Mesodermal cell (in vitro differentiated cells): Measurements from ENCODE around the gene ANKS4B.
"Not testable (repeated sequence)": the region's sequence is repeated elsewhere in the genome, so short reads cannot be mapped to it uniquely, and the experiment has no call there.

Source experiments
- H3K27ac ChIP-seq: 2 replicates; pipeline ENCODE4 v1.7.0; 2013; ENCODE audit warnings: mild to moderate bottlenecking, low read depth, low read length, moderate library complexity; ENCODE audit not compliant: severe bottlenecking
- H3K36me3 ChIP-seq: 2 replicates; pipeline ENCODE4 v1.7.1; 2013; ENCODE audit warnings: mild to moderate bottlenecking, low read length, moderate library complexity; ENCODE audit not compliant: control insufficient read depth, insufficient read depth
- H3K4me1 ChIP-seq: one replicate; pipeline ENCODE4 v1.7.1; 2013; ENCODE audit warnings: mild to moderate bottlenecking, low read length; ENCODE audit not compliant: insufficient read depth, control insufficient read depth, poor library complexity, severe bottlenecking
- H3K4me3 ChIP-seq: 2 replicates; pipeline ENCODE4 v1.7.0; 2013; ENCODE audit warnings: low read length, control low read depth, mild to moderate bottlenecking; ENCODE audit not compliant: insufficient read depth, poor library complexity, severe bottlenecking; ENCODE audit errors: extremely low read depth
- H3K9me3 ChIP-seq: 2 replicates; pipeline ENCODE4 v1.7.1; 2013; ENCODE audit warnings: mild to moderate bottlenecking, low read length, moderate library complexity; ENCODE audit not compliant: control insufficient read depth
- WGBS, 2 experiments: methylation state at CpG; one replicate each; pipeline ENCODE4 v1.1.5; 2013; ENCODE audit warnings: missing lambda C conversion rate in 2 of 2; ENCODE audit not compliant: insufficient coverage in 2 of 2; 5-methylcytosine and 5-hydroxymethylcytosine counted together

The ANKS4B gene

DNA sequence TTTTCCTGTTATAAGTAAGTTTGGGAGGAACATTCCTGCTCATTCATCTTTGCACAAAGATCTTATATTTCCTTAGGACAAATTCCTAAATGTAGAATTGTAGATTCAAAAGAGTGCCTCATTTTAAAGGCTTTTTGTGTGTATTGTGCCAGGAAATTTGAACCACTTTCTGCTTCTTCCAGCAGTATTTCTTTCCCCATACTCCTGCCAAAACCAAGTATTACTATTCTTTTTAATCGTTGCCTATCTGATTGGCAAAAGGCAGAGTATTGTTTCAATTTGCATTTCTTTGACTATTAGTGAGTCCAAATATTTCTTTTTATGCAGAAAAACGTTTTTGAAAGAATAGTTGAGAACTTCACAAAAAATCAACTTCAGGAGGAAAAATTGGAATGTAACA, 9.3 kb downstream of the ANKS4B start:
- Histone ChIP-seq H3K9me3 (no peaks in the 10 kb centered on the region), H3K36me3 (no peaks in the 10 kb centered on the region), H3K4me1 (no peaks in the 10 kb centered on the region), H3K4me3 (no peak overlapping the region), H3K27ac (no peak overlapping the region)
- no CpG with 5 or more reads among the region's 2 CpGs for WGBS, 2 experiments

DNA sequence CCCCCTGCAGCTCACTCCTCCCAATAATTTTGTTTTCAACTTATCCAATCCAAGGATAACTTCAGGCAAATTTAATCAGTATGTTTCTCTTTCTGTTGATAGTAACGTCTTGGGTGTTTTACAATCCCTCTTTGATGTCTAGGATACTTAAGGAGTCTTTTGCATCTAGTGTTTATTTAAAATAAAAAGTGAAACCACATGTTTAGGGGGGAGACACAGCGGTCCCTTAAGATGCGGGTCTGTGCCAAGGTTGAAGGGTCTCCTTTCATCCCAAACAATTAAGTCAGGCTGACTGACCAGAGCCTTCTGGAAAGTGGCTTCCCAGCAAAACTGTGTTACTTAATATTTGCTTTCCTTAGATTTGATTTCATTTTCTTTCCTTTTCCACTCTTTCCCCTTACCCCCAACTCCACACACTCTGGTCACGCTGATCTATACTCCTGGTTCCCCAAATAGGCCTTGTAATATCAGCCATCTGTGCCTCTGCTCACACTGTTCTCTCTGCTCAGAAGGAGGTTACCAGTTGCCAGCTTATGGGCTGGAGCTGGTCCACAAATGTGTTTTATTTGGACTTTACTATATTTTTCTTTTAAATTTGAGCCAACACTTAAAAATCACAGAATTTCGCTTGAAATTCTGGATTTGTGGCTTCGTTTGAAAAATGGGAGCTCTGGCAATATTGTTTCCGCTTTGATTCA, 11.2 kb downstream of the ANKS4B start:
- Histone ChIP-seq H3K36me3 (no peaks in the 10 kb centered on the region), H3K27ac (no peak overlapping the region), H3K4me3 (no peak overlapping the region), H3K4me1 (no peaks in the 10 kb centered on the region), H3K9me3 (no peaks in the 10 kb centered on the region)
- 80 to 91% methylated on average over 3 to 5 of the region's 7 CpGs for WGBS, 2 experiments

DNA sequence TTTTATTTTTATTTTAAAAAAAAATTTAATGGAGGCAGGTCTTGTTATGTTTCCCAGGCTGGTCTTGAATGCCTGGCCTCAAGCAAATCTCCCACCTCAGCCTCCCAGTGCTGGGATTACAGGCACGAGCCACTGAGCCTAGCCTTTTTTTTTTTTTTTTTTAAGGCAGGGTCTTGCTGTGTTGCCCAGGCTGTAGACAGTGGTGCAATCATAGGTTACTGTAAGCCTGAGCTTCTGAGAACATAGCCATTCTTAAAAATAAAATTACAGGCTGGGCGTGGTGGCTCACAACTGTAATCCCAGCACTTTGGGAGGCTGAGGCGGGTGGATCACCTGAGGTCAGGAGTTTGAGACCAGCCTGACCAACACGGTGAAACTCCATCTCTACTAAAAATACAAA, 14.7 kb downstream of the ANKS4B start:
- H3K27ac ChIP-seq, H3K36me3 ChIP-seq, H3K9me3 ChIP-seq, H3K4me3 ChIP-seq, H3K4me1 ChIP-seq: not testable (repeated sequence)
- 85 to 100% methylated on average over 2 to 3 of the region's 4 CpGs for WGBS, 2 experiments

DNA sequence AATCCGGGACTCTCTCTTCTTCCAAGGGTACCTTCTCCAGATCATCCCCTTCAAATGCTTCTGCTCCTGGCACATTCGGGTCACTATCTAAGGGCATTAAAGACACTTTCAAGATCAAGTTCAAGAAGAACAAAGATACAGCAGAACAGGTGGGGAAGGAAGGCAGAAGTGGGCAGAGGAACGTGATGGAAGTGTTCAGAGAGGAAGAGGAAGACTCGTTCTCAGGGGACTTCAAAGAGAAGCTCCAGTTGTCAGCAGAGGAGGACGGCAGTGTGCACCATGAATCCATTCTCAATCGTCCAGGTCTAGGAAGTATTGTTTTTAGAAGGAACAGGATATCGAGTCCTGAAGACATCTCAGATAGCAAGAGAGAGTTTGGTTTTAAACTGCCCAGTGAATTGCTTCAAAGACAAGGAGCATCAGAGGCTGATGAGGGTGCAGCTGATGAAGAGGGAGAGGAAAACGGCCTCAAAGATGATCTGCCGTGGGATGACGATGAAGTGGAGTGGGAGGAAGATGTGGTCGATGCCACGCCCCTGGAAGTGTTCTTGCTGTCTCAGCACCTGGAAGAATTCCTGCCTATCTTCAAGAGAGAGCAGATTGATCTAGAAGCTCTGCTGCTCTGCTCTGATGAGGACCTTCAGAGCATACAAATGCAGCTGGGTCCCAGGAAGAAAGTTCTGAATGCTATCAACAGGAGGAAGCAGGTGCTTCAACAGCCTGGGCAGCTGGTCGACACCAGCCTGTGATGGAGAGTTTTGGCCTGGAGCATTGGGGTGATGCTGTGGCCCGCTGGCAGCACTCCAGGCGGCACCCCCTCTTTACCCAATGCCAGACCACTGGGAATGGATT, 16.8 kb downstream of the ANKS4B start:
- no peaks in the 10 kb centered on the region for H3K36me3 ChIP-seq
- H3K4me1 ChIP-seq, result no peaks in the 10 kb centered on the region
- no peaks in the 10 kb centered on the region for H3K9me3 ChIP-seq
- no peak overlapping the region for H3K27ac ChIP-seq
- no peak overlapping the region for H3K4me3 ChIP-seq
- 87 to 91% methylated on average over 14 of the region's 15 CpGs for WGBS, 2 experiments

DNA sequence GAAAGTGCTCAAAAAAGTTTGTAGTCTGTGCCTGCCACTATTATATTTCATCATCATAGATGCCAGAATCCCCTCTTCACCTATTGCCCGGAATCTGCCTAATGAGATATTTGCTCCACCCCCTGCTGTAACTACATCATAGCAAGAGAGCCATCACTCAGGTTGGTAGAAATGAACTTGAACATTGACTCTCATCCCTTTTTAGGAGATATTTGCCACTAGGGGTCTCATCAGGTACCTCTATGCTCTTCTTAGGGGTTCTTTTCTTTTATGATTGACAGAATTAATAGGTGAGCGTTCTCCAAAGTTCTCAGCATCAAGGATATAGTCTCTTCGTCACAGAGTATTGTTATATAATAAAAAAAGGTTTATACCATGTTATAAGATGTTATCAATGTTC, 20.0 kb downstream of the ANKS4B start:
- no CpG with 5 or more reads among the region's 3 CpGs for WGBS, 2 experiments
- Histone ChIP-seq H3K4me1 (no peaks in the 10 kb centered on the region), H3K9me3 (no peaks in the 10 kb centered on the region), H3K4me3 (no peak overlapping the region), H3K36me3 (no peaks in the 10 kb centered on the region), H3K27ac (no peak overlapping the region)

DNA sequence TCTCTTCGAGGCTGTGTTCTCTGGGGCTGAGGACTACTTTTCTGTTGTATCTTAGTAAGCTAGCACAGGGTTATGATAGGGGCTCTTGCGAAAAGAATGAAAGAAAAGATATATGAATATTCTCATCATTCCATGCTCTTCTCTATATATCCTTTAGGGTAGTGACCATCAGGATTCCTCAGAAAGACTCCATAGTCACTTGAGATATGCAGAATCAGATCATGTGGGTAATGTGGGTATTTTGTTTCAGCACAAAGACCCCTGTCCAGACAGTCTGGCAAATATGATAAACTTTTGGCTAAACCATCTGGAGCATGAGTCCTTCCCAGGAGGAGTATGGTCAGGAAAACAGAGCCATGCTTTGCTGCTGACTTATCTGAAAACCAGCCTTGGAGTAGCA, 23.1 kb downstream of the ANKS4B start:
- H3K27ac ChIP-seq, result no peak overlapping the region
- H3K4me1 ChIP-seq, result no peaks in the 10 kb centered on the region
- H3K36me3 ChIP-seq, result no peaks in the 10 kb centered on the region
- no peak overlapping the region for H3K4me3 ChIP-seq
- WGBS, 2 experiments, result no CpG with 5 or more reads among the region's 2 CpGs
- H3K9me3 ChIP-seq, result no peaks in the 10 kb centered on the region

DNA sequence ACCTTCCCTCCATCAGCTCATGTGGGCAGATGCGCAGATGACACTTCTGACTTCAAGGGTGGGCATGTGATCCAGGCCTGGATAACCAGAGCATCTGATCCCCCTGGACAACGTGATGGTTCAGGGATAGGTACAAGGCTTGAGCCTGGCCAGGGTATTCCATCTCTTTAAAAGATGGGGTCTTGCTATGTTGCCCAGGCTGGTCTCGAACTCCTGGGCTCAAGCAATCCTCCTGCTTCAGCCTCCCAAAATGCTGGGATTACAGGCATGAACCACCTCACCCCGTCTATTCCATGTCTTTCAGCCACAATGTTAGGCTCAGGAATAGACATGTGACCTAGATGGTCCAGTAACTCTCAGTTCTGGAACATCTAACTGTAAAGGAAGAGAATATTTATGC, 23.8 kb downstream of the ANKS4B start:
- WGBS, 2 experiments, result 84 to 91% methylated on average over 2 to 3 of the region's 4 CpGs
- H3K9me3 ChIP-seq, result no peaks in the 10 kb centered on the region
- H3K36me3 ChIP-seq, result no peaks in the 10 kb centered on the region
- H3K27ac ChIP-seq, result no peak overlapping the region
- no peak overlapping the region for H3K4me3 ChIP-seq
- no peaks in the 10 kb centered on the region for H3K4me1 ChIP-seq

DNA sequence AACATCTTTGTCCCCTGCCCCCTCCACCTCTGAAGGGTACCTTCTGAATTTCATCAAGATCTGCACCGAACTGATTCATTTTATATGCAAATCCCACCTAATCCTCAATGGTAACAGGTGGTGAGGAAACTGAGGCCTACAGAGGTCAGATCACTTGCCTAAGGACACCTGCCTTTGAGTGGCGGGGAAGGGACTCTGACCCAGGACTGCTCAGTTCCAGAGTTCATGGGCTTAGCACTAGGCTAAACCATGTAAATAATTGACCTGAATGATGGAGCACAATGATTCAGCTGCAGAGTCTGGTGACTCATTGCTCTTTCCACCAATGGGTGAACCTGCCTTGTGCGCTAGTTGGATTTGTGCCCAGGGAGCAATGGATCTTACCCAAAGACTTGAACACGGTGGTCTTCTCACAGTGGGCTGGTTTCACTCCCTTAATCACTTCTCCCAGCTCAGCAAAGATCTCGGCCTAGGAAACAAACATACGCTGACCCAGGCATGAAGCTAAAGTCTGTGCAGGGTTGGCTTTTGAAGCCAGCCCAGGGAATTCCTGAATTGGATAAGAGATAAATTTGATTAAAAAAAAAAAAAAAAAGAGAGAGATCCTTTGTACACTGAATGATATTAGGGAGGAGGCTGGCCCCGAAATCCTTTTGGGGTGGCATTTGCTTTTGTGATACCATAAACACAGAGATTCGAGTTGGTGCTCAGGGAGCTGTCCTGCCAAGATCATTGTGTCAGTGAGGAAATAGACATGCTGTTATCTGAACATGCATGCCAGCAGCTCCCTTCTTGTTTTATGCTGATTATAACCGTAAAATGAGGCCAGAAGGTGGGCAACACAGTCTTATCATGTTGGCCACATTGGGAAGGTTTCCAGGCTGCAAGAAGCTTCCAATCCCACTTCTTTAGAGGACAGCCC, 27.6 kb downstream of the ANKS4B start:
- no peaks in the 10 kb centered on the region for H3K9me3 ChIP-seq
- no peak overlapping the region for H3K4me3 ChIP-seq
- H3K27ac ChIP-seq, result no peak overlapping the region
- no peaks in the 10 kb centered on the region for H3K4me1 ChIP-seq
- no peaks in the 10 kb centered on the region for H3K36me3 ChIP-seq
- 77 to 96% methylated on average over 5 to 7 of the region's 9 CpGs for WGBS, 2 experiments

DNA sequence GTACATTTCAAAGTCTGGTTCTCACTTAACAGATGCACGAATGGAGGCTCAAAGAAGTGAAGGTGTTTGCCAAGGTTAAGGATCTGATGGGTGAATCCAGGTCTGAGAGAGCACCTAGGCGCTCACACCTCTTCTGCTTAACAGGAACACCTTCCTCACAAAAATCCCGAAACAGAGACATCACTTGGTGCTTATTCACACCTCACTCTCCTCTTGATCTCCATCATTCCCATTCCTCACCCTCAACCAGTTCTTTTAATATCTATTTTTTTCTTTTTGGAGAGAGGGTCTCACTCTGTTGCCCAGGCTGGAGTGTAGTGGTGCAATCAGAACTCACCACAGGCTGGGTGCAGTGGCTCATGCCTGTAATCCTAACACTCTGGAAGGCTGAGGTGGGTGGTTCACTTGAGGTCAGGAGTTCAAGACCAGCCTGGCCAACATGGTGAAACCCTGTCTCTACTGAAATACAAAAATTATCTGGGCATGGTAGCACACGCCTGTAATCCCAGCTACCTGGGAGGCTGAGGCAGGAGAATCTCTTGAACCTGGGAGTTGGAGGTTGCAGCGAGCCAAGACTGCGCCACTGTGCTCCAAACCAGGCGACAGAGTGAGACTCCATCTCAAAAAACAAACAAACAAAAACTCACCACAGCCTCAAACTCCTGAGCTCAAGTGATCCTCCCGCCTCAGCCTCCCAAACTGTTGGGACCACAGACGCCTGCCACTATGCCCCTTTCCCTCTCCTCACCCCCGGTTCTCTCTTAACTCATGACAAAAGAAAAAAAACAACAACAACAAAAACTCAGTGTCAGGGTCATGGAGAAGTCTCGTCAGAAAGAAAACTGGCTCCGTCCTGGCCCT, 29.5 kb downstream of the ANKS4B start:
- no peaks in the 10 kb centered on the region for H3K9me3 ChIP-seq
- WGBS, 2 experiments, result 91 to 92% methylated on average over 10 to 12 of the region's 12 CpGs
- H3K27ac ChIP-seq, result no peak overlapping the region
- H3K4me3 ChIP-seq, result no peak overlapping the region
- H3K36me3 ChIP-seq, result no peaks in the 10 kb centered on the region
- no peaks in the 10 kb centered on the region for H3K4me1 ChIP-seq
